ENCODE measurements around the gene ROR1. TPM values are rescaled to one million over a fixed set of nuclear protein-coding genes. Genes with fewer than 3 reads are reported as not detected.

The ROR1 gene
- total and polyA plus RNA-seq, 10 of the 15 experiments (the other 5 are each of a cell fraction or from before 2014, with no cell fraction given) = 0.02 to 0.08 (median 0.05) TPM; not detected in 6

- TF ChIP-seq REST (IDR thresholded peaks at IDR 0.05; ENCODE audit: low read depth, low read length) (no peak), NKRF (conservative IDR thresholded peaks at IDR 0.05) (no peak), HDAC6 (IDR thresholded peaks at IDR 0.05; ENCODE audit: unreplicated experiment) (no peak)
These were observed 35.0 kb upstream of the ROR1 start (continued) for GRCh38 chr1:63738772-63739171.

GRCh38 chr1:63739452-63739851, 34.4 kb upstream of the ROR1 start:
- FAIRE-seq = no peak
- DNase-seq (ENCODE audit: low read depth, low spot score) = no peak
- Histone ChIP-seq H3K9me3 (replicated peaks; ENCODE audit: control insufficient read depth, insufficient read depth, low read length) (no peaks in the 10 kb centered on the region), H3K4me3 (no peak overlapping the region), H3K27ac (ENCODE audit: control insufficient read depth, insufficient read depth) (no peak overlapping the region), H3K9ac (ENCODE audit: control insufficient read depth, insufficient read depth, low read length) (no peak overlapping the region), H3K79me2 (ENCODE audit: control insufficient read depth, insufficient read depth, low read length) (no peaks in the 10 kb centered on the region), H2AFZ (ENCODE audit: control insufficient read depth, low read depth, low read length) (no peak overlapping the region), H3K36me3 (ENCODE audit: control insufficient read depth in 2 of 2, insufficient read depth in 2 of 2, low read length in 1 of 2) (no peaks in the 10 kb centered on the region), H3K4me1 (ENCODE audit: control insufficient read depth, insufficient read depth, low read length) (no peaks in the 10 kb centered on the region), H3K4me2 (ENCODE audit: control insufficient read depth, insufficient read depth) (no peak overlapping the region), H4K20me1 (ENCODE audit: control insufficient read depth, insufficient read depth) (no peaks in the 10 kb centered on the region), H3K27me3 (replicated peaks in 1 of 2; ENCODE audit: control insufficient read depth in 2 of 2, insufficient read depth in 2 of 2, low read length in 1 of 2) (no peaks in the 10 kb centered on the region; a peak in 1 of 4 replicates)
- ATAC-seq = no peak
- intact Hi-C loops (cut with micrococcal nuclease; ENCODE audit: unreplicated experiment) (no loop called here), in situ Hi-C loops (cut with MboI) (no loop called here)
- no TSS peak for BruUV-seq (replicated peaks)
- 0% methylated on average over 2 of the region's 2 CpGs for WGBS (ENCODE audit: insufficient coverage, insufficient replicate concordance, low lambda C conversion rate, missing lambda C conversion rate)
- POLR2A ChIA-PET = no interaction called here
- CTCF ChIA-PET = interaction anchor here (0.8 to 1.5 kb wide), 3 partner anchors 18 to 401 kb away, joined by 3 to 4 read pairs (median 3); no protein-coding TSS in a partner anchor
- SMC1A ChIA-PET (ENCODE audit: uncharacterized antibody, unreplicated experiment) = interaction anchor here (1.0 to 1.1 kb wide), 2 partner anchors 9 to 175 kb away, joined by 3 read pairs; no protein-coding TSS in a partner anchor
- RAD21 ChIA-PET (ENCODE audit: unreplicated experiment) = no interaction called here
- TF ChIP-seq EGR1 (IDR thresholded peaks at IDR 0.05; ENCODE audit: borderline replicate concordance in 1 of 2, low read depth in 2 of 2, low read length in 2 of 2) (no peak), ZNF274 (IDR thresholded peaks at IDR 0.05; ENCODE audit: insufficient read depth, insufficient read length) (no peak), HSF1 (IDR thresholded peaks at IDR 0.05; ENCODE audit: low read depth, low read length) (no peak), EP300 (IDR thresholded peaks at IDR 0.05; ENCODE audit: borderline replicate concordance in 1 of 2, control insufficient read depth in 1 of 2, low read depth in 2 of 2, low read length in 2 of 2) (no peak), CREB1 (IDR thresholded peaks at IDR 0.05; ENCODE audit: low read depth) (no peak), E2F8 (IDR thresholded peaks at IDR 0.05; ENCODE audit: low read depth, partially characterized antibody) (no peak)
- TF ChIP-seq, protein P1, sequence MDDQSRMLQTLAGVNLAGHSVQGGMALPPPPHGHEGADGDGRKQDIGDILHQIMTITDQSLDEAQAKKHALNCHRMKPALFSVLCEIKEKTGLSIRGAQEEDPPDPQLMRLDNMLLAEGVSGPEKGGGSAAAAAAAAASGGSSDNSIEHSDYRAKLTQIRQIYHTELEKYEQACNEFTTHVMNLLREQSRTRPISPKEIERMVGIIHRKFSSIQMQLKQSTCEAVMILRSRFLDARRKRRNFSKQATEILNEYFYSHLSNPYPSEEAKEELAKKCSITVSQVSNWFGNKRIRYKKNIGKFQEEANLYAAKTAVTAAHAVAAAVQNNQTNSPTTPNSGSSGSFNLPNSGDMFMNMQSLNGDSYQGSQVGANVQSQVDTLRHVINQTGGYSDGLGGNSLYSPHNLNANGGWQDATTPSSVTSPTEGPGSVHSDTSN (IDR thresholded peaks at IDR 0.05; ENCODE audit: insufficient replicate concordance, low read depth, low read length) = no peak
